GM12891 (cell line): ENCODE measurements around the gene R3HDM2.
A peak's percentile ranks its signal among the peaks of the same experiment; 100 is the strongest.

Experiments used
- DNase-seq: peaks from one replicate; pipeline ENCODE4 v3.0.0; 2011; ENCODE audit warnings: low spot score; ENCODE audit not compliant: insufficient read length
- FAIRE-seq: peaks from 2 replicates; lab custom pipeline; 2011; peaks lifted over from hg19 to GRCh38; lab: Jason Lieb, UNC
- PAX5 ChIP-seq: IDR thresholded peaks from 2 replicates; pipeline ENCODE4 v1.6.1; 2011; ENCODE audit warnings: low read length, moderate library complexity, mild to moderate bottlenecking; ENCODE audit not compliant: insufficient read depth, severe bottlenecking
- POLR2A ChIP-seq: IDR thresholded peaks from 2 replicates; pipeline ENCODE4 v1.6.1; 2011; ENCODE audit warnings: low read depth, low read length, control low read depth
- POLR2AphosphoS5 ChIP-seq: IDR thresholded peaks from 2 replicates; pipeline ENCODE4 v1.6.1; 2011; ENCODE audit warnings: low read depth, low read length, control low read depth
- POU2F2 ChIP-seq: IDR thresholded peaks from 2 replicates; pipeline ENCODE4 v1.6.1; 2011; ENCODE audit warnings: low read depth, mild to moderate bottlenecking, control low read depth, low read length, moderate library complexity
- SPI1 ChIP-seq: IDR thresholded peaks from 2 replicates; pipeline ENCODE4 v1.6.1; 2011; ENCODE audit warnings: low read depth, low read length, control low read depth
- TAF1 ChIP-seq: IDR thresholded peaks from 2 replicates; pipeline ENCODE4 v1.6.1; 2011; ENCODE audit warnings: low read depth, low read length, control low read depth

R3HDM2 gene

GRCh38 chr12:57237932-57238853 lies 192.7 kb downstream of the R3HDM2 start:
- TF ChIP-seq POLR2AphosphoS5 (no peak), PAX5 (no peak), POU2F2 (no peak), SPI1 (no peak), TAF1 (no peak), POLR2A (no peak)
- FAIRE-seq (no peak), DNase-seq (no peak)

DNA sequence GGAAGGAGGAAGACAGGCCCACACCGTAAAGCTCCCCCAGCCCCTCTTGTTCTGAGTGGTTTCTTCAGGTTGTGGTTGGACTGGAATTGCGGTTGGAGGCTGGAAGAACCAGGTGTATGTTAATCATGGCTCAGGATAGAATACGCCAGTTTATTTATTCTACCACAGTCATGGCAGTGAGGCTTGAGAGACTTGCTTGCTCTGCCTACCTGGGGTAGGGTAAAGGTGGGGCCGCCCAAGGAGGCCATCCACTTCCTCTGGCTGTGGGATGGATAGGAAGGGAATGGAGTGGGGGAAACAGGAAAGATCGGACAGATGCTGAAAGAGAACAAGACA lies 193.3 kb downstream of the R3HDM2 start:
- no peak for FAIRE-seq
- TF ChIP-seq POLR2AphosphoS5 (no peak), POU2F2 (no peak), POLR2A (no peak), SPI1 (no peak), PAX5 (no peak)
- DNase-seq = no peak

DNA sequence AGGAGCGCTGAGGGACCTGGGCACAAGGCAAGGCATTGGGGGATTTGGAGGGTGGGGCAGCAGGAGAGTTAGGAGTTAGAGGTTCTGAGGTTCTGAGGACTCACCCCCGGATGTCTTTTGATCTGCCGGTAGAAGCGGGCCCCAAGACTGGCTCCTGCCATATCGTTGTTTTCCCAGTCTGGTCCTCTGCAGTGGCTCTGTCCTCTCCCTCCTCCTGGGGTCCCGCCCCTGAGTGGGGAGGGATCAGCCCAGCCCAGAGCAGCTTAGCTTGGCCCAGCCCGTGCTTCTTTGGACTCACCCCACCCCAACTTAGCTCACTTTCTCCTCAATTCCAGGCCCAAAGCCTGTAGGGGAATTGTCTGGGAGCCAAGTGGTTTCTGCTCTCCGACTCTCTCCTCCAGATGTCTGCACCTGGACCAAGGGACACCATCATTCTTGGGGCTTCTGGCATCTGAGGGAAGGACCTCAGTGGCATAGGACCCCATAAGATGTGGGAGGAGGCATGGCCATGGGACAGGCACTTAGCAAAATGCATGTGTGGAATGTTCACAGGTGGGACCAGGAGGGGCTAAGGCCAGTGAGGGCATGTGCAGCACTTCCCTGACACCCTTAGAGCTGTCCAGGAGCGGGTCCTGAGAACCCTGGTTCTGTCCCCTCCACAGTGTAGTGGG lies 193.8 kb downstream of the R3HDM2 start:
- FAIRE-seq (peak; percentile 16), DNase-seq (no peak)
- TF ChIP-seq PAX5 = no peak
- no peak; the same call in 1 of the 2 replicates for TF ChIP-seq POLR2AphosphoS5
- TF ChIP-seq TAF1 = no peak
- TF ChIP-seq SPI1 = no peak
- no peak for TF ChIP-seq POLR2A
- no peak for TF ChIP-seq POU2F2

DNA sequence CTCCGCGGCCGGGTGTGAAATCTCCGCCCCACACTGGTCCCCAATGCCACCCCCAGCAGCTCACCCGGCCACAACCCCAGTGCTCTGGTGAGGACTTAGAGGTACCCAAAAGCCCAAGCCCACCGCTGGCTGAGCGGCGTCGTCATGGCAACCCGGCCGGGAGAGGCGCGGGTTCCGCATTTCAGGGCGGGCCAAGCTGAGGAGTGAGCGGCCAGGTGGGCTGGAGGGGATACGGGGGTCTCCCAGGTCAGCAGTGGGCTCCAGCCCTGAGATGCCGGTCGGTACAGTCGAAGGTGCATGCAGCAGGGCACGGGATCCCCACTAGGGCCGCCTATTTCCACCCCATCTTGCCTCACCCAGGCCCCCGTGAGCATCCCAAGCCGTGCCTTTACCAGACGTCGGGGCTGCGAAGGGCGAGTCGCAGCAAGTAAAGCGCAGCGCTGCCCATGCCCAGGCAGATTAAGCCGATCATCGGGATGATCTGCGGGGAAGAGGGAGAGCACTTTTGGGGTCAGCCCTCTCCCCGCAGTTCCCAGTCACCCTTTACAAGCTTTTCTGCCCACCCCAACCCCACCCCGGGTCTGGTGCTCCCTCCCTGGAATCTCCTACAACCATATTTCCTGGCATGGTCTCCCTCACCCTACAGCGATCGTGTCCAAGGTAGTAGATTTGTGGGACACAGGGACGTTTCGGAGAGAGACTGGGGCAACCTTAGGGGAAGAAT lies 194.5 kb downstream of the R3HDM2 start:
- TF ChIP-seq POLR2AphosphoS5 (no peak), TAF1 (no peak), POU2F2 (no peak), SPI1 (peak; percentile 10; the same call in 1 of the 2 replicates), PAX5 (no peak), POLR2A (peak; percentile 13; the same call in 1 of the 2 replicates)
- FAIRE-seq (no peak), DNase-seq (no peak)

- DNase-seq (no peak), FAIRE-seq (no peak)
- TF ChIP-seq PAX5 = no peak
- TF ChIP-seq POLR2A = no peak
- TF ChIP-seq TAF1 = no peak
- no peak for TF ChIP-seq SPI1
- TF ChIP-seq POU2F2 = no peak
- no peak for TF ChIP-seq POLR2AphosphoS5
Observed at GRCh38 chr12:57235728-57236131, 195.1 kb downstream of the R3HDM2 start.

GRCh38 chr12:57235017-57235727 lies 195.7 kb downstream of the R3HDM2 start:
- FAIRE-seq = no peak
- no peak for DNase-seq

GRCh38 chr12:57234571-57235016 lies 196.2 kb downstream of the R3HDM2 start:
- FAIRE-seq (no peak), DNase-seq (no peak)
- TF ChIP-seq PAX5 = no peak
- TF ChIP-seq POU2F2 = no peak
- TF ChIP-seq POLR2AphosphoS5 = no peak
- no peak for TF ChIP-seq TAF1
- TF ChIP-seq POLR2A = no peak

More at GRCh38 chr12:57235017-57235727, 195.7 kb downstream of the R3HDM2 start:
- TF ChIP-seq POU2F2 (no peak), POLR2AphosphoS5 (peak; percentile 35; the same call in 1 of the 2 replicates), POLR2A (peak; percentile 41; the same call in 1 of the 2 replicates)

DNA sequence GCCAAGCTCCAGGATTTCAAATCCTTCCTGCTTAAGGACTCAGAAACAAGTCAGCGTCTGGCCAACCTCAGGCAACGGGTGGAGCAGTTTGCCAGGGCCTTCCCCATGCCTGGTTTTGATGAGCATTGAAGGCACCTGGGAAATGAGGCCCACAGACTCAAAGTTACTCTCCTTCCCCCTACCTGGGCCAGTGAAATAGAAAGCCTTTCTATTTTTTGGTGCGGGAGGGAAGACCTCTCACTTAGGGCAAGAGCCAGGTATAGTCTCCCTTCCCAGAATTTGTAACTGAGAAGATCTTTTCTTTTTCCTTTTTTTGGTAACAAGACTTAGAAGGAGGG lies 196.6 kb downstream of the R3HDM2 start:
- FAIRE-seq (no peak), DNase-seq (no peak)
- TF ChIP-seq TAF1 (no peak), POU2F2 (no peak), PAX5 (no peak), SPI1 (no peak), POLR2A (no peak), POLR2AphosphoS5 (no peak)
